GF-D8 (cell line): ENCODE data around the gene GPHA2.
"Not testable (repeated sequence)": the region's sequence is repeated elsewhere in the genome, so short reads cannot be mapped to it uniquely, and the experiment has no call there.

Experiments
- DNase-seq: peaks from one replicate; lab custom pipeline; 2025; lab: John Stamatoyannopoulos, UW

The GPHA2 gene, protein sequence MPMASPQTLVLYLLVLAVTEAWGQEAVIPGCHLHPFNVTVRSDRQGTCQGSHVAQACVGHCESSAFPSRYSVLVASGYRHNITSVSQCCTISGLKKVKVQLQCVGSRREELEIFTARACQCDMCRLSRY

DNA sequence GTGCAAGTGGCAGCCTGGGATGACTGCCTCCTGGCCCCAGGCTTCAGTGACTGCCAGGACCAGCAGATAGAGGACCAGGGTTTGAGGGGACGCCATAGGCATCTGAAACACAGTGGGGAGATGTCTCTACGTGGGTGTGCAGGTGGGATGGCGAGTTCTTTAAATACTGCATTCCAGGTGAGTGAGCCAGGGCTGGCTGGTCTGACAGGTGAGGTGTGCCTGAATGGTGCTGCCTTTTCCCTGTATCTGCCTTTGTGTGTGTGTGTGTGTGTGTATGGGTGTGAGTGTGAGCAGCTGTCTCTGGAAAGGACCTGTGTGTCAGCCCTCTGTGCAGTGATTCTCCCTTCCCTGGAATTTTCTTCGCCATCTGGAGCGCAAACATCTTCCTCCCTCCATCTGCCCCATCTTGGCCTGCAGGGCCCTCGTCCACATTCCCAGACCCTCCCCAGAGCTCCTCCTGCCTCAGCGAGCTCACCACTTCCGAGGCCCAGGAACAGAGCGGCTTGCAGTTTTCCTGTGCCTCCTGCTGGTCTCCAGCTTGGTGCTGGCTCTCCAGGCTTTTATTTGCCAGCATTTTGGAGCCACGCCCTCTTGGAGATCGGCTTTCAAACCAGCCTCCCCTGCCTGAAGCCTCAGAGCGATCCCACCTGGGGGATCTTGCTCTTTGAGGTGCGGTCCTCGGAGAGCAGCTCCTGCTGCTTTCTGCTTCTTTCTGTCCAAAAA is at the start of gene GPHA2:
TSS of gene GPHA2 (minus strand) at position 535 of the 723 bp plus-strand sequence. CDS start at position 102, 433 bp downstream.
- no peak for DNase-seq

DNA sequence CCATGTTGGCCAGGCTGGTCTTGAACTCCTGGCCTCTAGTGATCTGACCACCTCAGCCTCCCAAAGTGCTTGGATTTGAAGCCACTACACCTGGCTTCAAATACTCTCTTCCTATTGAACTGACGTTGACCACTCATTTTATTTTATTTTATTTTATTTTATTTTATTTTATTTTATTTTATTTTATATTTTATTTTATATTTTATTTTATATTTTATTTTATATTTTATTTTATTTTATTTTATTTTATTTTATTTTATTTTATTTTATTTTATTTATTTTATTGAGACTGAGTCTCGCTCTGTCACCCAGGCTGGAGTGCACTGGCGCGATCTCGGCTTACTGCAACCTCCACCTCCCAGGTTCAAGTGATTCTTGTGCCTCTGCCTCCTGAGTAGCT is 47.6 kb upstream of the GPHA2 start:
- not testable (repeated sequence) for DNase-seq

GRCh38 chr11:64976651-64977050 is 41.0 kb upstream of the GPHA2 start:
- no peak for DNase-seq

GRCh38 chr11:64974124-64974523 is 38.4 kb upstream of the GPHA2 start:
- no peak for DNase-seq

GRCh38 chr11:64971421-64972233 is 35.9 kb upstream of the GPHA2 start, which contains the start of gene MAJIN:
Gene MAJIN, minus strand, starts transcription at chr11:64972108. Its CDS starts 12,703 bp downstream, at chr11:64959405.
- DNase-seq, result no peak

DNA sequence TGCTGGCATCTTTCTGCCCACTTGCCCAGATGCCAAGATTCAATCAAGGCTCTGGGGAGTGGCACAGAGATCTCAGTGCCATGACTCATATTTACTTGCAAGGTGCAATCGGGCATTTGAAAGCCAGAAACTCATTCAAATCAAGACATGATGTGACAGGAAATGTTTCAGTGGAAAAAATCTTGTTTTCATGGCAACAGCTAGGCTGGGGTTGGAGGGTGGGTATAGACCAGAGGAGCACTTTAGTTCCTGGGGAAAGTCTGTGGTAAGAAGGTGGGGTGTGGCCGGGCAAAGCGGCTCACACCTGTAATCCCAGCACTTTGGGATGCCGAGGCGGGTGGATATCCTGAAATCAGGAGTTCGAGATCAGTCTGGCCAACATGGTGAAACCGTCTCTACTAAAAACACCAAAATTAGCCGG is 35.0 kb upstream of the GPHA2 start:
- DNase-seq, result no peak

- no peak for DNase-seq
Measured at GRCh38 chr11:64969209-64969608, 33.5 kb upstream of the GPHA2 start.

DNA sequence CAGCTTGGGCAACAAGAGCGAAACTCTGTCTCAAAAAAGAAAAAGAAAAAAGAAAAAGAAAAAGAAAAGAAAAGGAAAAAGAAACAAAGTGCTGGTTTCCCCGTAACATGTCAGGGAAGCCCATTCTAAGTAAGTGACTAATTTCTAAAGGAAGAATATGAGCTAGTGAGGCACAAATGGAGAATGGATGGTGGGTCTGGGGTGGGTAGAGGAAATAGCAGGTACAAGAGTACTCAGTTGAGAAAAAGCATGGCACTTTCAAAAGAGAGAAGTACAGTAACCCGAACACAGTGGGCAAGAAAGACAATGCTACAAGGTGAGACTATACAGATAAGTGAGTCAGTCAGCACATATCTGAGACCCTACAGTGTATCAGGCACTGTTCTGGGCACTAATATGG is 31.7 kb upstream of the GPHA2 start:
- no peak for DNase-seq

GRCh38 chr11:64963072-64963631 is 27.5 kb upstream of the GPHA2 start:
- DNase-seq, result no peak

DNA sequence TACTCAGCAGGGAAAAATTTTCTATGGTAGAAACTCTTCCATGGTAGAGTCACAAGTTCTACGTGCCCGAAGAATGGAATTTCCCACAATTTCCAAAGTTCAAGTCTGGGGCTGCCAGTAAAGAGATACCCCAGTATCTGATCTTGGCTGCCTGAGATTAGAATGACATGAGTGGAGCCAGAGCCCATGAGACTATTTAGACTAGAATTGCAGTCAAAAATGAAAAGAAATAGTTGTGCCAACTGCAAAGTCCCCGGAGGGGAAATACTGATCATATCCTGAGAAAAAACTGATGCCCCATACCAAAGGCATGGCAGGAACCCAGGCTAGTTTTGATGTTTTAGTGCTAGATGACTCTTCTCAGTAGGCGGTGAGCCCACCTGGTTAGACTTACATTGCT is 25.0 kb upstream of the GPHA2 start:
- DNase-seq, result no peak

DNA sequence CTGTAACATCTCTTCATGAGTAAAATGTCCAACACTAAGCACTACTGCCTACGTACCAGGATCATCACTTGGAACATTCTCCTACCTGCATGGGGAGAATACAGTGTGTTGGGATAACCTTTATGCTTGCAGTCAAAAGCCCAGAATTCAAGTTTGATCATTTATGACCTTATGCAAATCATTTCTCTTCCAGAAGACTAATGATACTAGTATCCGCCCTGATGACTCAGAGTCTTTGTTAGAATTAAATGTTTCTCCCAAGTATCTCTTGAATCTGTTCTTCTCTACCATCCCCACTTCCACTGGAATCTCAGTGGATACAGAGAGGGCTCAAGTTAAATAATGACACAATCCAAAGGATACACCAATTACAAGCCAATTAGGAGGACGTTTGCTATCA is 23.8 kb upstream of the GPHA2 start:
- DNase-seq, result no peak

DNA sequence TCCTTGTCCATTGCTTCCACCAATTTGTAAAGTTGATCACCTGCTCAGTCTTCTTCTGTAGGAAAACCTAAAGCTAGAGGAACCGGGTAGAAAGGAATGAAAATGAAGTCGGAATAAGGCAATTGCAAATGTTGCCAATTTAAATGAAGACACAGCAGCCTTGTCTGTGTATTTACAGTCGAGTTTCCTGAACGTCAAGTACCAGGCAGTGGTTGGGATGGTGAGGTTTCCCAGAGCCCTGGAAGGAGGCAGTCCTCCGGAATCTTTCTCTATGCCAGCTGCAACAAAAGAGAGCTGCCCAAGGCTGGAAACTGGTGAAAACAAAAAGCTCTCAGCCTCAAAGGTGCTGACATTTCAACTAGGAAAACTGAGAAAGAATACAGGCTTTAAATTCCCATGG is 18.5 kb upstream of the GPHA2 start:
- no peak for DNase-seq

- no peak for DNase-seq
Measured at GRCh38 chr11:64951529-64951928, 15.8 kb upstream of the GPHA2 start.

- DNase-seq, result no peak
Measured at GRCh38 chr11:64947208-64947814, 11.6 kb upstream of the GPHA2 start.

- no peak for DNase-seq
Measured at GRCh38 chr11:64936539-64936938, 846 bp upstream of the GPHA2 start.

DNA sequence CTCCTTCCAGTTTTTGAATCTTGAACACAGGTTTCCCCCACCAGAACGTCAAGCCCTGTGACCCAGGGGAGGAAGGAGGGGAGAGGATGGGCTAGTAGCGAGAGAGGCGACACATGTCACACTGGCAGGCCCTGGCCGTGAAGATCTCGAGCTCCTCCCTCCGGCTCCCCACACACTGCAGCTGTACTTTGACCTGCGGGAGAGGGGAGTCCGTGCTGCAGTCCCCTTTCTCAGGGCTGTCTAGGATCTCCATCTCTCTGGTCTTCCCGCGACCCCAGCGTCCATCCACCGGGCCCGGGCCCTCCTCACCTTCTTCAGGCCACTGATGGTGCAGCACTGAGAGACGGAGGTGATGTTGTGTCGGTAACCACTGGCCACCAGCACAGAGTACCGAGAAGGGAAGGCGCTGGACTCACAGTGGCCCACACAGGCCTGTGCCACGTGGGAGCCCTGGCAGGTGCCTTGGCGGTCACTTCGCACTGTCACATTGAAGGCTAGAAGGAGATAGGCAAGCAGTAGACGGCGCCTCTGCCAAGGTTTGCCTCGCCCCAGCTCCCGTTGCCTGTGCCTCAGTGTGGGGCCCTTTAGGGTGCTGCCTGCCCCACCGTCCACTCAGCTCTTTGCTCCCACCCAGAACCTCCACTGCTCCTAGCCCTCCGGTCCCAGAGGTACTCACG is 873 bp downstream of the GPHA2 start:
- DNase-seq, result no peak

- DNase-seq, result no peak
Measured at GRCh38 chr11:64933935-64934681, 1.6 kb downstream of the GPHA2 start.

DNA sequence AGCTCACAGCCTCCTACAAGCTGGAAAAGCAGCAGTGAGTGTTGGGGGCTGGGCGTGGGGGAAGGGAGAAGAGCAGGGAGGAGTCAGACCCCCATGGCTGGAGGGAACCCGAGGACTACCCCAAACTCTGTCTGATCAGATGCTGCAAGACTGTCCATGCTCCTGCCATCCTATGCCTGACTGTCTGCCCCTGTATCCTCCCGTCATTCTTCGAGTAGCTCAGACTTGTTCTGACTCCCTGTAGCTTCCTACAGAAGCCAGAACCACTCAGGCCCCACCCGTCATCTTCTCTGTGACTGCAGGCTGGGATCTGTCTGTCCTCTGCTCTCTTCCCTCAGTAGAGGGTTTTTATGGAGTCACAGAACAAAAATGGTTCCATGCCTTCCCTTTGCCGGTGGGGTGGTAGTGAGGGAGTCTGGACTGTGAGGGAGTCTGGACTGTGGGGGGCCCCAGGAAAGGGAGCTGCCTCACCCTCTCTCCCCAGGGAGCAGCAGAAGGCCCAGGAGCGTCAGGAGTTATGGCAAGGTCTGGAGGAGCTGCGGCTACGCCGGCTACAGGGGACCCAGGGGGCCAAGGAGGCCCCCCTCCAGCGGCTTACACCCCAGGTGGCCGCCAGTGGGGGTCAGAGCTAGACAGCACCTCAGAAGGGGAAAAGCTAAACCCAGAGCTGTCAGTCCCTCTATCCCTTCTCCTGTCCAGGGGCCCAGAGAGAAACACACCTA is 2.3 kb downstream of the GPHA2 start:
- DNase-seq, result no peak

- DNase-seq, result no peak
Measured at GRCh38 chr11:64932324-64932723, 3.4 kb downstream of the GPHA2 start.

DNA sequence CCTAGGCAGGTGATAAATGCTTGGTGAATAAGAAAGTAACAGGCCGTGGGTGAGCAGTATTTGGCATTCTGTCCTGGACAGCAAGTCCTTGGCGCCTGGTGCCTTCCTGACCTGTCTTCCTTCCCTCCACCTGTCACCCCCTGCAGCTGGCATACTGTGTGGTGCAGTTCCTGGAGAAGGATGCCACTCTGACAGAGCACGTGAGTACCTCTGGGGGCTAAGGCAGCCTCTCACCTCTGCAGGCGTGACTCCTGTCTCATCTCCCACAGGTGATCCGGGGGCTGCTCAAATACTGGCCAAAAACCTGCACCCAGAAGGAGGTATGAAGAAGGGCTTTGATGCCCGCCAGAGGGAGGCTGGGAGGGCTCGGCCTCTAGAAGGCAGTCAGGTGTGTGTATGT is 4.4 kb downstream of the GPHA2 start:
- no peak for DNase-seq
